NCI-H2171 (cell line): Measurements from ENCODE around the gene B4GALT7.

Experiments used
- DNase-seq: peaks from one replicate; lab custom pipeline; 2025; lab: John Stamatoyannopoulos, UW

Gene B4GALT7

GRCh38 chr5:177593511-177593910 is 6.4 kb upstream of the B4GALT7 start:
- no peak for DNase-seq

DNA sequence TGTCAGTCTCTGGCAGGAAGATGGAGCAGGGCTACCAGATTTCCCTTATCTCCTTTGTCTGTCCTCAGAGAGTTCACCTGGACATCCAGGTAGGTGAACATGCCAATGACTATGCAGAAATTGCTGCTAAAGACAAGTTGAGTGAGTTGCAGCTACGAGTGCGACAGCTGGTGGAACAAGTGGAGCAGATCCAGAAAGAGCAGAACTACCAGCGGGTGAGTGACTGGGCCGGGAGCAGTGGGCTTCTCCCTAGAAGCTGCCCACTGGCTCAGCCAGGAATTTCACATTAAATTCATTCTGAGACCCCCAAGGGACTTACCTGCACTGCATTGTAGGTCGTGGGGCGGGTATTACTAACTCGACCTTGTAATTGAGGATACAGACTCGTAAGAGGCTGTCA is 5.9 kb upstream of the B4GALT7 start:
- no peak for DNase-seq

DNA sequence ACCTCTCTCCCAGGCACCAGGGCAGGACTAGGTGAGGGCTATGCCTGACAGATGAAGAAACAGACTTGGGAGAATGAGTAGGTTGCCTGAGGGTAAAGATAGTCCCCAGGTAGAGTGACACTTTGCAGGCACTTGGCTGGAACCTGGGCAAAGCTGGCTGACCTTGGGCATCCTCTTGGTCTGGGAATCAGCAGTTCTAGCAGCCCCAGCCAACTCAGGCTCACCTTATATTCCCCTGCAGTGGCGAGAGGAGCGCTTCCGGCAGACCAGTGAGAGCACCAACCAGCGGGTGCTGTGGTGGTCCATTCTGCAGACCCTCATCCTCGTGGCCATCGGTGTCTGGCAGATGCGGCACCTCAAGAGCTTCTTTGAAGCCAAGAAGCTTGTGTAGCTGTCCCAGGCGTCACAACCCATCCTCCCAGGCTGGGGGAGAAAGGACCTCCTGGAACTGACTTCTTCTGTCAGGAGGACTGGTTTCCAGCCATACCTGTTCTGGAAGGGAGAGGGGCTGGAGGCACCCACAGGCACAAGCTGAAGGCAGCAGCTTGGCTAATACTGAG is 4.8 kb upstream of the B4GALT7 start:
- DNase-seq = no peak

- DNase-seq = no peak
These were observed 3.7 kb upstream of the B4GALT7 start for GRCh38 chr5:177595991-177596774.

DNA sequence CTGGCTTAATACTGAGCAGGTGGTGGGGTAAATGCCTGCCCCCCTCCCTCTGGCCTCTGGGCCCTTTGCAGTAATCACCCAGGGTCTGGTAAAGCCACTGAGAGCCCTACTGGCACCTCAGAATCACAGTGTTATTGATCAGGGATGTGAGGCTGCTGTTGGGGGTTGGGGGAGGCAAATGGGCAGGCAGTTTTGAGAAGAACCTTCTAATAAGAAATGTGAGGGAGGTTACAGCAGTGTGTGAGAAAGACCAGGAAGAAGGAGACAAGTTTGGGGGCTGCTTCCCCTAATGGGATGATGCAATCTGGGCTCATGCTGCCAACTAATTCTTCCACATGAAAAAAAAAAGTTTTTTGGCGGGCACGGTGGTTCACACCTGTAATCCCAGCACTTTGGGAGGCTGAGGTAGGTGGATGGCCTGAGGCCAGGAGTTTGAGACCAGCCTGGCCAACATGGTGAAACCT is 3.1 kb upstream of the B4GALT7 start:
- DNase-seq = no peak

DNA sequence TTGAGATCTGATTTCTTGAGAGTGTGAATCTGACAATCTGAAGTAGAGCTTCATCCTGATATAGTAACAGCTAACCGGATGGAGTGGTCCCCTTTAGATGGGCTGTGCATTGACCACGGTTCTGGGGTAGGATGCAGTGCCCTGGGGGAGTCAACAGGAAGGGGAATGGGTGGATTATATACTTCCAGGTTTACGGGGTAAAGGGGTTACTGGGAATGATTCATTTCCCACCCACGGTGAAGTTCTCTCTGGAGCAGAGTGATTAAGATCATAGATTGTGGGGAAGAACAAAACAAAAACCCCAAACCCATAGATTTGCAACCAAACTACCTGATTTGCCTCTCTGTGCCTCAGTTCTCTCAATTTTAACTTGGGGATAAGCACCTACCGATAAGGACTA is 1.5 kb upstream of the B4GALT7 start:
- no peak for DNase-seq

DNA sequence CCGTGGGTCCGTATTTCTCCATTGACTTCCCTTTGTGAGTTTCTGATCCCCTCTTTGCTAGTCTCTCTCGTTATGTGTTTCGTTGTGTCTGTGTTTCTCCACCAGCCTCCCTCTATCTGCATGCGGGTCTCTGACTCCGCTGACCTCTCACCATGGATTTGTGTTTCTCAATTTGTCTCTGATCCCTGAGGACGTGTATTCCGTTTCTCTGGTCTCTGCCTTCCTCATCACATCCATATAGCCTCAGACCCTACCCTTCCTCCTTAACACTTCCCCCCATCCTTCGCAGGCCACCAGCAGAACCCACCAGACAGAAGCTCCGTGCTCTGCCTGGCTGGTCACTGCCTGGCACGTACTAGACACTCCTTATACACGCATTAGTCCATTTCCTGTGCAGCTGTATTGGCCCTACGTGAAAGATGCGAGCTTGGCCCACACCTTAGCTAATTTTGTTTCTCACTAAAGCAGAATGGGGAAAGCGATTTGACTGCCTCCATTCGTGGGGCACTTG is 631 bp downstream of the B4GALT7 start:
- DNase-seq = no peak

DNA sequence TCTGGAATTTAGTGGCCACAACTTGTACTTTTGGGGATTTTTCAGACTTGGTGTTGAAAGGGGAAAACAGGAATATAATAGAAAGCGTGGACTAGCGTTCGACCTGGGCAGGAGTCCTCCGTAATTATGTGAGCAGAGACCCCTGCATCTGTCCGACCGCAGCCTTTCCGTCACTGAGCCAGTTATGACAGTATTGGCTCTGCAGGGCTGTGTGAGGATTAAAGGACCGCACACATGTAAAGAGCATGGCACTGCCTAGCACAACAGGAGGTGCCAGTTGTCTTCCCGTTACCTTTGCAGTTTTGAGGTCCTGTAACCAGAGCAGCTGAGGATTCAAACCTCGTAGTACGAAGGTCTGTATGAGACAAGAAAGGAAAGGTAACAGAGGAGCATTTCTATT is 1.2 kb downstream of the B4GALT7 start:
- DNase-seq = no peak

- no peak for DNase-seq
These were observed 1.9 kb downstream of the B4GALT7 start for GRCh38 chr5:177601577-177602457.

- DNase-seq = no peak
These were observed 2.5 kb downstream of the B4GALT7 start for GRCh38 chr5:177602458-177602830.

DNA sequence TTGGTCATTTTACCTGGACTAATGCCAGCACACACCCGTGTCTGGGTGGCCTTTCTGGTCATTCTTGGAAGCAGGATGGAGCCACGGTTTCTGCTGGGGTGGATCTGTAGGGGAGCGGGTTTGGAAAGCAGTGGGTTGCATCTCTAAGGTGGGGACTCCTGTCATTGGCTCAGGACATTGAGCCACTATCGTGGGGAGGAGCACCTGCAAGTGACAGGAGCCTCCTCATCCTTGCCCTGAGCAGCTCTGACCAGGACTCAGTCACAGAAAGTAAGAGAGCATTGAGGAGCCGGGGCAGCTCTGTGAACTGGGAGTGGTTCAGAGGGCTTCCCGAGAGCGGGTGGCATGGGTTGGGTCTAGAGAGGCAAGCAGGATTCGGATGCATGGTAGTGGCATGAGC is 3.7 kb downstream of the B4GALT7 start:
- DNase-seq = no peak

- no peak for DNase-seq
These were observed 4.2 kb downstream of the B4GALT7 start for GRCh38 chr5:177604116-177604521.

DNA sequence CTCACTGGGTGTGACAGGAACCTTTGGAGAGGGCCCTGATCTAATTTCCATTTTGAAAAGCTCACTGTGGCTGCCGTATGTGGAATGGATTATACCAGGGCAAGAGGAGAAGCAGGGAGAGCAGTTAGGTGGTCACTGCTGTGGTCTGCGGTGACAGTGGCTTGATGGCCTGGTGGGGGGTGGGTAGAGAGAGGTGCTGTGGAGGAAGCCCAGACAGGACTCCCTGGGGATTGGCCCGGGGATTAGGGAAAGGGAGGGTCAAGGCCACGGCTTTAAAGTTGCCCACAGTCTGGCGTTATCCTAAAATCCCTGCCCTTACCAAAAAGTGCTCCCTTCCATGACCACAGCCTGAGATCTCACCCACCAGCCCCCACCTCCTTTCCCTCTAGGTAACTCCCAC is 4.7 kb downstream of the B4GALT7 start:
- no peak for DNase-seq

DNA sequence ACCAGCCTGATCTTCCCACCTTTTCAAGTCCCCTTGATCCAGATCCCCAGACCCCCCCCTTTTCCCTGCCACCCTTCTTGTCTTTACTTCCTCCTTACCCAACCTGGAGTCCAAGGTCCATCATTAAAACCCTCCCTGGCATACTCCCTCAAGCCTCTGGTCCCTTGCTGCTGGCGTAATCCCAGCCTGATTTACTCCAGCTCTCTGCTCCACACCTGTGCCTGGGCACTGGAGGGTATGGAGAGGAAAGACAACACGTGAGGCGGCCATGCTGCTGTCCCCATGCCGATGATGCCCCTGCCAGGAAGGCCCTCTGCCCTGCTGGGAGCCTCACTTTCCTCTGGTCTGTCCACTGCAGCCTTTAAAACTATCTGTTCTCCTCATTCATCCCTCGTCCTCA is 5.1 kb downstream of the B4GALT7 start:
- no peak for DNase-seq

- no peak for DNase-seq
These were observed 5.7 kb downstream of the B4GALT7 start for GRCh38 chr5:177605667-177606066.

- no peak for DNase-seq
These were observed 6.4 kb downstream of the B4GALT7 start for GRCh38 chr5:177606071-177607051.

GRCh38 chr5:177607115-177607451 is 7.2 kb downstream of the B4GALT7 start:
- DNase-seq = no peak

- peak; percentile 21 for DNase-seq
These were observed 7.7 kb downstream of the B4GALT7 start for GRCh38 chr5:177607452-177608192.

DNA sequence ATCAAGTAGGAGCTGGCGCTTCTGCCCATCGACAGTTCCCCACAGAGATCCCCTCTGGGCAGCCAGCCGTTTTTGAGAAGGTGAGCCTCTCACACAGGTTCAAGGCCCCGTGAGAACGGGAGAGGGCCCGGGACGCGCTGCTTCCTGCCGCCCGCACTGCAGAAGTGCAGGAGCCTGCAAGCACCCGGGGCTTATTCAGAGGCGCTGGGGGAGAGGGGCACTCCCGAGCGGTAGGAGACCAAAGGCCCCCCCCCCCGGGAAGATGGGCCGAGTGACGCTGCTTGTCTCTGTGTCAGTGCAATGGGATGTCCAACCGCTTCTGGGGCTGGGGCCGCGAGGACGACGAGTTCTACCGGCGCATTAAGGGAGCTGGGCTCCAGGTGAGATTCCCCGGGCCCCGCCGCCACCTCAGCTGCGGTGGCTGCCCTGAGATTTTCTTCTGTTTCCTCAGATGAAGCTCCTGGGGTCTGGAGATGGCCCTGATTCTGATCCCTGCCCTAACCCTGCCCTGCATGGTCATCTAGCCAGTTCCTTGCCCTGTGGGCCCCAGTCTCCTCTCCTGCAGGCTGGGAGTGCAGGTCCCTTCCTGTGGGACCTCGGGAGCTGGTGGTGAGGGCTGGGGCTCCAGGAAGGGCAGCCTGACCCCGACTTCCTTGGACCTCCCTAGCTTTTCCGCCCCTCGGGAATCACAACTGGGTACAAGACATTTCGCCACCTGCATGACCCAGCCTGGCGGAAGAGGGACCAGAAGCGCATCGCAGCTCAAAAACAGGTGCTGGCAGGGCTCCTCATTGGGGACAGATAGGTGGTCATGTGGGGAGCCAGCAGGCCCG is 8.5 kb downstream of the B4GALT7 start:
- DNase-seq = no peak
